Breast epithelium (tissue), 3 donors: ENCODE results near the gene TAGAP.

Experiments used
- POLR2AphosphoS5 ChIP-seq, 3 donors: sonication (generic); formaldehyde crosslinking; IDR thresholded peaks; one replicate each; pipeline ENCODE4 v1.6.1; 2017; ENCODE audit warnings: antibody characterized with exemption in 3 of 3
- TF ChIP-seq, protein P1 (sequence below), 3 donors: fragments of 450-650 bp; IDR thresholded peaks; one replicate each; pipeline ENCODE4 v1.5.1; 2016 to 2017; ENCODE audit warnings: antibody characterized with exemption in 3 of 3, mild to moderate bottlenecking in 3 of 3, moderate library complexity in 3 of 3

- TF ChIP-seq, protein P1, sequence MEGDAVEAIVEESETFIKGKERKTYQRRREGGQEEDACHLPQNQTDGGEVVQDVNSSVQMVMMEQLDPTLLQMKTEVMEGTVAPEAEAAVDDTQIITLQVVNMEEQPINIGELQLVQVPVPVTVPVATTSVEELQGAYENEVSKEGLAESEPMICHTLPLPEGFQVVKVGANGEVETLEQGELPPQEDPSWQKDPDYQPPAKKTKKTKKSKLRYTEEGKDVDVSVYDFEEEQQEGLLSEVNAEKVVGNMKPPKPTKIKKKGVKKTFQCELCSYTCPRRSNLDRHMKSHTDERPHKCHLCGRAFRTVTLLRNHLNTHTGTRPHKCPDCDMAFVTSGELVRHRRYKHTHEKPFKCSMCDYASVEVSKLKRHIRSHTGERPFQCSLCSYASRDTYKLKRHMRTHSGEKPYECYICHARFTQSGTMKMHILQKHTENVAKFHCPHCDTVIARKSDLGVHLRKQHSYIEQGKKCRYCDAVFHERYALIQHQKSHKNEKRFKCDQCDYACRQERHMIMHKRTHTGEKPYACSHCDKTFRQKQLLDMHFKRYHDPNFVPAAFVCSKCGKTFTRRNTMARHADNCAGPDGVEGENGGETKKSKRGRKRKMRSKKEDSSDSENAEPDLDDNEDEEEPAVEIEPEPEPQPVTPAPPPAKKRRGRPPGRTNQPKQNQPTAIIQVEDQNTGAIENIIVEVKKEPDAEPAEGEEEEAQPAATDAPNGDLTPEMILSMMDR (IDR thresholded peaks at IDR 0.05), result no peak
- TF ChIP-seq POLR2AphosphoS5 (IDR thresholded peaks at IDR 0.05), result no peak
These were observed 20.9 kb downstream of the TAGAP start for GRCh38 chr6:159023893-159024292.
